SK-N-MC (cell line): ENCODE data around the gene NBPF14.
A peak's percentile ranks its signal among the peaks of the same experiment; 100 is the strongest.
"Not testable (repeated sequence)": the region's sequence is repeated elsewhere in the genome, so short reads cannot be mapped to it uniquely, and the experiment has no call there.

Experiments
- DNase-seq: peaks from one replicate; pipeline ENCODE4 v3.0.0-alpha.2; 2011; ENCODE audit warnings: low read depth, low spot score
- H3K27ac ChIP-seq: fragments of 200-600 bp; sonication (generic); 2 replicates; pipeline ENCODE4 v1.5.1; 2016; ENCODE audit warnings: mixed run types
- H3K36me3 ChIP-seq: fragments of 200-600 bp; sonication (generic); 2 replicates; pipeline ENCODE4 v1.6.1; 2017; ENCODE audit warnings: antibody characterized with exemption, low read length, mixed read lengths; ENCODE audit not compliant: insufficient read depth
- H3K4me3 ChIP-seq: fragments of 200-600 bp; sonication (generic); 2 replicates; pipeline ENCODE4 v1.5.1; 2016
- H3K9ac ChIP-seq: fragments of 200-600 bp; sonication (generic); 2 replicates; pipeline ENCODE4 v1.8.0; 2017; ENCODE audit warnings: mixed run types, mixed read lengths; ENCODE audit not compliant: insufficient read length
- H3K9me3 ChIP-seq: fragments of 200-600 bp; sonication (generic); 2 replicates; pipeline ENCODE4 v1.6.1; 2017; ENCODE audit warnings: low read depth, mild to moderate bottlenecking, antibody characterized with exemption, low read length, moderate library complexity, mixed read lengths

NBPF14 gene, protein sequence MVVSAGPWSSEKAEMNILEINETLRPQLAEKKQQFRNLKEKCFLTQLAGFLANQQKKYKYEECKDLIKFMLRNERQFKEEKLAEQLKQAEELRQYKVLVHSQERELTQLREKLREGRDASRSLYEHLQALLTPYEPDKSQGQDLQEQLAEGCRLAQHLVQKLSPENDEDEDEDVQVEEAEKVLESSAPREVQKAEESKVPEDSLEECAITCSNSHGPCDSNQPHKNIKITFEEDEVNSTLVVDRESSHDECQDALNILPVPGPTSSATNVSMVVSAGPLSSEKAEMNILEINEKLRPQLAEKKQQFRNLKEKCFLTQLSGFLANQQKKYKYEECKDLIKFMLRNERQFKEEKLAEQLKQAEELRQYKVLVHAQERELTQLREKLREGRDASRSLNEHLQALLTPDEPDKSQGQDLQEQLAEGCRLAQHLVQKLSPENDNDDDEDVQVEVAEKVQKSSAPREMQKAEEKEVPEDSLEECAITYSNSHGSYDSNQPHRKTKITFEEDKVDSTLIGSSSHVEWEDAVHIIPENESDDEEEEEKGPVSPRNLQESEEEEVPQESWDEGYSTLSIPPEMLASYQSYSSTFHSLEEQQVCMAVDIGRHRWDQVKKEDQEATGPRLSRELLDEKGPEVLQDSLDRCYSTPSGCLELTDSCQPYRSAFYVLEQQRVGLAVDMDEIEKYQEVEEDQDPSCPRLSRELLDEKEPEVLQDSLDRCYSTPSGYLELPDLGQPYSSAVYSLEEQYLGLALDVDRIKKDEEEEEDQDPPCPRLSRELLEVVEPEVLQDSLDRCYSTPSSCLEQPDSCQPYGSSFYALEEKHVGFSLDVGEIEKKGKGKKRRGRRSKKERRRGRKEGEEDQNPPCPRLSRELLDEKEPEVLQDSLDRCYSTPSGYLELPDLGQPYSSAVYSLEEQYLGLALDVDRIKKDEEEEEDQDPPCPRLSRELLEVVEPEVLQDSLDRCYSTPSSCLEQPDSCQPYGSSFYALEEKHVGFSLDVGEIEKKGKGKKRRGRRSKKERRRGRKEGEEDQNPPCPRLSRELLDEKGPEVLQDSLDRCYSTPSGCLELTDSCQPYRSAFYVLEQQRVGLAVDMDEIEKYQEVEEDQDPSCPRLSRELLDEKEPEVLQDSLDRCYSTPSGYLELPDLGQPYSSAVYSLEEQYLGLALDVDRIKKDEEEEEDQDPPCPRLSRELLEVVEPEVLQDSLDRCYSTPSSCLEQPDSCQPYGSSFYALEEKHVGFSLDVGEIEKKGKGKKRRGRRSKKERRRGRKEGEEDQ (N-terminal part only)

DNA sequence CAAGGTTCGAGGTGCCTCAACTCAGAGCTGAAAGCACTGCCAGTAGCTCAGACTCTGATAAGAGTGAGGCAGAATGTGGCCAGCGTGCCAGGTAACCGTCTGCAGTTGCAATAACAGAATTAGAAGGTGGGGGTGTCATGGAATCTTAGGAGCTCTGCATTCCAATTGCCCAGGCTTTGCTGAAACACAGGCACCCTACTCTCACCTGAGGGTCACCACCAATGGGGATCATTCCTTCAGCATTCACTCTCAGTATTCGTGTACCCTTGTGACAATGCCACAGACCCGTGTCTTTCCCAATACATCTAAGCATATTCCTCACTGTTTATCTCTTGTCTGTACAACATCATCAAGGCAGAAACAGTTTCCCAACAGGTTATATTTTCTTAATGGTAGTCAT, at the start of gene NBPF14:
Gene NBPF14 (minus strand): TSS at position 101 of the 400 bp plus-strand sequence. CDS start 294 bp downstream, outside the sequence.
- not testable (repeated sequence) for DNase-seq, H3K4me3 ChIP-seq, H3K9ac ChIP-seq, H3K27ac ChIP-seq, H3K36me3 ChIP-seq, H3K9me3 ChIP-seq

DNA sequence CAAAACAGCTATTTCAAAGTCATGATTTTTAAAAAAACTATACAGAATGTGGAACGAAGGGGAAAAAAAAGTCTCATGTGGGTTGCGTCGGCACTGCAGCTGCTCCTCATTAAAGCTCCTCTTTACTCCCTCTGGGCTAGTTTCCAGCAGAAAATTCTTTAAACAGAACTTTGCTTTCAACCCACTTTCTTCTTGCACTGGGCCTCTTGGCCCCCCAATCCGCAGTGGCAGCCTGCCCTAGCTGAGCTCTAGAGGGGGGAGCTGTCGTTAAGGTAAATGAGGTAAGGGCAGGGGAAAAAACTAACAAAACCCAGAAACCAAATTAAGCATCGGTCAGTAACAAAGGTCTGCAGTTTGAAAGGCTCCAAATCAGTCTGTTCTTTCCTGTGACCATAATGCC, 29.6 kb upstream of the NBPF14 start:
- not testable (repeated sequence) for DNase-seq, H3K9me3 ChIP-seq, H3K9ac ChIP-seq, H3K36me3 ChIP-seq
- Histone ChIP-seq H3K27ac (peak overlapping the region; percentile 89), H3K4me3 (peak overlapping the region; percentile 51; the same call in 1 of the 2 replicates)

DNA sequence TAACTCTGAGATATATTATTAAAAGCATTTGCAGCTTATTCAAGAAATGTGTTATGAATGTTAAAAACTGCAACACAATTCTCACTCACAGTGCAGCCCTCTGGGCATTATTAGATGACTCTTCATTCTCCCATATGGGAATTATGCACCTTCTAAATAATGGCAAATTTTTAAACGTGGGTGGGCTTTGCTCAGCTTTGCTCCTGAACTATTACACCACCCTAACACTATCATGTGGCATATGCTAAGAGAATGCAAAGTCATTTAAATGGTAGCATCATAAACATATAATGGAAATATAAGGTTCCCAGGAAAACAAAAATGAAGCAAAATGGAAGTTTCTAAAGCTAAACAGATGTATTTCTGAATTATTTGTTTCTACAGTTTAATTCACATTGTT, 22.4 kb upstream of the NBPF14 start:
- not testable (repeated sequence) for H3K36me3 ChIP-seq, H3K4me3 ChIP-seq, H3K9me3 ChIP-seq, DNase-seq, H3K9ac ChIP-seq, H3K27ac ChIP-seq

DNA sequence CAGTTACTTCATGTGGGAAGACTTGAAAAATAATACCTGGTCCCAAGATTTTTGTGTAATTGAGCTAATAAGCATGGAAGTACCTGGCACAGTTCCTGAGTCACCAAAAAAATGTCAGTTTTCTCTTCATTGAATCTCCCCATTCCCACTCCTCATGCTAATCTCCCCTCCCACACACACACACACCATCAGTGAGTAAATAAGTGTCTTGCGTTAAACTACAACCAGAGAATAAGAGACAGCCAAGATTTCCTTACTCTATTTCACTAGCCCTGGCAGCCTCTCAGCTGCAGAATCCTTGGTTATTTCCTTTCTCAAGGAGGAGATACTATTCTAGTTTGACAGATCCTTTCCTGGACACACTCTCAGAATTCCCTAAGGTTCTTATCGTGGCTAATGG, 9.5 kb upstream of the NBPF14 start:
- H3K4me3 ChIP-seq, DNase-seq, H3K9me3 ChIP-seq, H3K9ac ChIP-seq, H3K27ac ChIP-seq, H3K36me3 ChIP-seq: not testable (repeated sequence)

DNA sequence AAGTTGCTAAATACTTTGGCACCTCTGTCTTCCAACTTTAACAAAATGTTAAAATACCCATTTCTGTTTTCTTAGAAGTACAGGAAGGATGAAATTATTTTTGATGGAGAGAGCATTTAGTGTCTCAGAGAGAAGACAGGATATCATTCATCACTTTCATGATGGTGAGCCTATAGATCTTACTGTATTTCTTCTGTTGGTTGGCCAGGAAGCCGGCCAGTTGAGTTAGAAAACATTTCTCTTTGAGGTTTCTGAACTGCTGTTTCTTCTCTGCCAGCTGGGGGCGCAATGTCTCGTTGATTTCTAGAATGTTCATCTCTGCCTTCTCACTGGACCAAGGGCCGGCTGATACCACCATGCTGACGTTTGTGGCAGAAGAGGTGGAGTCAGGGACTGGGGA, 451 bp downstream of the NBPF14 start:
- not testable (repeated sequence) for H3K9ac ChIP-seq, H3K9me3 ChIP-seq, H3K4me3 ChIP-seq, H3K36me3 ChIP-seq, DNase-seq, H3K27ac ChIP-seq

DNA sequence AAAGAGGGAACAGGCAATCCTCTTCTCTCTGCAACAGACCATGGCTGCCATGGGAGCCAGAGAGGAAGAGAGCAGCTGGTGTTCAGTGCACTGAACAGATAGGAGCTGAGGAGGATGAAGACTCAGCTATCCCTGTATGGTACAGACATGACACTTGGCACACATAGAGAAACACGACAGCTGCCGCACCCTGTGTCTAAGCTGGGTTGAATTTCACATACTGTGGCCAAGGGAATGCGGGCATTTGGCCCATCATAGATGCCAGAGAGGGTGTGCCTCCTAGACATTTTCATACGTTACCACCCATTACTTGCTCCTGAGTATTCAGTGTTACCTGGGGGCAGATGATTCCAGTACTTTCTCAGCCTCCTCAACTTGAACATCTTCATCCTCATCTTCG, 4.7 kb downstream of the NBPF14 start:
- not testable (repeated sequence) for H3K9ac ChIP-seq, H3K9me3 ChIP-seq, H3K4me3 ChIP-seq, H3K36me3 ChIP-seq, H3K27ac ChIP-seq, DNase-seq

DNA sequence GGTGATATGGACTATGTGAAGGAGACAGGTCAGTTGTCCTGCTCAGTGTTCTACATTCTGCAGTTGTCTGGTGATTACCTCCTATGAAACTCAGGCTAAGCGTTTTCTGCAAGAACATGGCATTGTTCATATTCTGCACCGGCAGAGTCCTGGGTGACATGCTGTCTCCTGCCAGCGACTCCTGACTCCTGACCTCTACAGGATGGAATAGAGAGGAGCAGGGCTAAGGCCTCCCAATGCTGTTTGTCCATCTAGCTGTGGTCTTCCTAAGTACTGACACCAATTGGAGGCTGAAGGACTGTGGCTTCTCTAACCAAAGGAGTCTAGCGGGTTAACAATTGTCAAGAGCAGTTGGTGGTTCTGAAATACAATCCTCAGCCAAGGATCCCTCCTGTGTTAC, 63.7 kb downstream of the NBPF14 start:
- not testable (repeated sequence) for DNase-seq, H3K27ac ChIP-seq, H3K36me3 ChIP-seq, H3K9me3 ChIP-seq, H3K4me3 ChIP-seq, H3K9ac ChIP-seq

DNA sequence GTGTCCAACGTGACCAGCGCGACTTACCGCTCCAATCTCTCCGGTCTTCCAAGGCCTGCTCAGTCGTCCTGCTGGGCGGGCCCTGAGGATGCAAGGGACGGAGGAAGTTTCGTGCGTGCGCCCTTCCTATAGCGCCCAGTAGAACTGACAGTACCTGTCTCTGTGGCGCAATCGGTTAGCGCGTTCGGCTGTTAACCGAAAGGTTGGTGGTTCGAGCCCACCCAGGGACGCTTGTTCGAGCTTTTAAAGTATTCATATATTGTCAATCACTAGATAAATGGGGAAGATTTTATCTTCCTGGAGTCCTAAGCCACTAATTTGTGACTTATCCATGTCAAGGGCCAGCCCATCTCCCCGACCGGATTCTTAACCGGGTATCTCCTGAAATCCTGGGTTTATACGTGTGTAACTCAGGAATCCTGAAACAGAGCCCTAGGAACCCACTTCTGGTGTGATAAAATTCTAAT, 66.7 kb downstream of the NBPF14 start:
- not testable (repeated sequence) for H3K4me3 ChIP-seq, H3K9me3 ChIP-seq, DNase-seq, H3K9ac ChIP-seq, H3K36me3 ChIP-seq, H3K27ac ChIP-seq

DNA sequence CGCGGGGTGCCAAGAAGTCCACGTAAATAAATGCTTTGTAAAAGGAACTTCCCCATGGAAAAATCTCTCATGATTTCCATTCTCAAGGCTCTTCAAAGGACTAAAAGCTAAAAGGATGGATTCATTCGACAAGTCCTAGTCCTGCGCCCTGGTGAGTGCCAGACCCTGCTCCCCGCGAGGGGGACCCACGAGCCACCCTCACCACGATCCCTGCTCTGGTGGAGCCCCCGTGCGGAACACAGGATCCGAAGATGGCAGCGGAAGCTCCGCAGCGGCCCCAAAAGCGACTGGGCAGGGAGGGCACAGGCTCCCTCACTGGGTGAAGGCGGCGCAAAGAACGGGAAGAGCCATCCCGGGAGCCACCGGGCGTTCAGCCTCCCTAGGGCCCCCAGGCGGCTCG, 67.2 kb downstream of the NBPF14 start:
- DNase-seq, H3K4me3 ChIP-seq, H3K9me3 ChIP-seq, H3K27ac ChIP-seq, H3K36me3 ChIP-seq, H3K9ac ChIP-seq: not testable (repeated sequence)

DNA sequence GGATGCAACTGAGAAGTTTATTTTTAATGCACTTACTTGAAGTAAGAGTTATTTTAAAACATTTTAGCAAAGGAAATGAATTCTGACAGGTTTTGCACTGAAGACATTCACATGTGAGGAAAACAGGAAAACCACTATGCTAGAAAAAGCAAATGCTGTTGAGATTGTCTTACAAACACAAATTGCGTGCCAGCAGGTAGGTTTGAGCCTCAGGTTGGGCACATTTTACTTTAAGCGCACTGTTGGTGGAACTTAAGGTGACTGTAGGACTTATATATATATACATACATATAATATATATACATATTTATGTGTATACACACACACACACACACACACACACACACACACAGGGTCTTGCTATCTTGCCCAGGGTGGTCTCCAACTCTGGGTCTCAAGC, 69.2 kb downstream of the NBPF14 start:
- H3K36me3 ChIP-seq, H3K9ac ChIP-seq, DNase-seq, H3K4me3 ChIP-seq, H3K9me3 ChIP-seq, H3K27ac ChIP-seq: not testable (repeated sequence)

DNA sequence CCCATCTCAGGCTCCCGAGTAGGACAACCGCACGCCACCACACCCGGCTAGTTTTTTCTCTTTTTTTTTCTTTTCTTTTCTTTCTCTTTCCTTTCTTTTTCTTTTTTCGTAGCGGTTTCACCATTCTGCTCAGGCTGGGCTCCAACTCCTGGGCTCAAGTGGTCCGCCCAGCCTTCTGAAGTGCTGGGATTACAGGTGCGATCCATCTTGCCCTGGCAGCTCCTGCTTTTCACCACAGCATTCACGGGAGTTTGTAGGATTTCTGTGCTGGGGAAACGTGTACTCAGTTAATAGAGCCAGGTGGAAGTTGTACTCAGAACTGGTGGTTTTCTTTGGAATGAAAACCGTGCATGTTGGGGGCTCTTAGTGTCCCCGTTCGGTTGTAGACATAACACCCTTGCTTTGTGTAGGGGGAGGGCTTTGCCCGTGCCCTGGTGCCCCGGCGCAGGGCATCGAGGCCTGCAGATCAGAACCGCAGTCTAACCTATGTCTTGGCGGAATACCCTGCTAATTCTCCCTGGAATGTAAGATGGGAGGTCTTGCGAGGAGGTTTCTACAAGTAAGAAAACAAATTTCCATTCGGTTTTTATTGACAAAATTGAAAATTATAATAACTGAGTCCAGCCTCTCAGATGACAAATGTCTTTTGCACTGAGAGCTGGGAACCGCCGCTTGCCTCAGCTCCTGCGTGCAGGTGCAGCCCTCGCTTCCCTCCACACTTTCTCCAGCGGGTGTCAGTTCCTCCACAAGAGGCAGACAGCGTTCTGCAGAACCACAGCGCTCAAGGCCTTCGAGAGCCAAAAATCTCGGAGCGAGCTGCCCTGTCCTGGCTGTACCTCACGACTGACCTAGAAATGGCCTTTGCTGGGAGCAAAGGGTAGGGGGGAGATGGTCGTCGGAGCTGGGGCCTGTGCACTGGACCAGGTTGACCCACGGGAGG, 72.3 kb downstream of the NBPF14 start:
- not testable (repeated sequence) for DNase-seq, H3K4me3 ChIP-seq, H3K36me3 ChIP-seq, H3K27ac ChIP-seq, H3K9me3 ChIP-seq, H3K9ac ChIP-seq
